ENCODE measurements around the gene FRY.

DNA sequence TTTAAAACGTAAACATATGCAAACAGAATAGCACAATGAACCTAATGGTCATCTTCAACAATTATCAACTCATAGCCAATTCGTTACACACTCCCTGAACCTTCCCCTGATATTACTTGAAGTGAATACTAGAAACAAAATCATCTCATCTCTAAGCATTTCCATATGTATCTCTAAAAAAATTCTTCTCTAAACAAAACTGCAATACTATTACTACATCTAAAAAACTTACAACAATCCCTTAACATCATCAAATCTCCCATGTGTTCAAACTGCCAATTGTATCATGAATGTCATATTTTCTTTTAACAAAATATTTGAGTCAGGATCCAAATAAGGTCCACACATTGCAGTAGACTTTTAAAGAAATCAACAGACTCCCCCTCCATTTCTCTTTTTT, 61.4 kb downstream of the FRY start:
- TF ChIP-seq CTCF (conservative IDR thresholded peaks at IDR 0.05; ENCODE audit: low read length) (no peak), EZH2phosphoT487 (IDR thresholded peaks at IDR 0.05; ENCODE audit: borderline replicate concordance) (no peak)
